ENCODE data around the gene SCN9A. TPM values are rescaled to one million over a fixed set of nuclear protein-coding genes. Genes with fewer than 3 reads are reported as not detected.
"Not testable (repeated sequence)": the region's sequence is repeated elsewhere in the genome, so short reads cannot be mapped to it uniquely, and the experiment has no call there.

Gene SCN9A
- total RNA-seq, 1 experiment from 2014 or later, result 0.38 TPM

GRCh38 chr2:166242309-166242708 lies 133.4 kb downstream of the SCN9A start:
- DNase-seq (ENCODE audit: low spot score), result no peak

- no peak for DNase-seq (ENCODE audit: low spot score)
Measured at GRCh38 chr2:166240387-166241313, 135.1 kb downstream of the SCN9A start.

- DNase-seq (ENCODE audit: low spot score), result no peak
Measured at GRCh38 chr2:166239548-166239947, 136.2 kb downstream of the SCN9A start.

GRCh38 chr2:166238176-166238575 lies 137.6 kb downstream of the SCN9A start:
- no peak for DNase-seq (ENCODE audit: low spot score)

- no peak for DNase-seq (ENCODE audit: low spot score)
Measured at GRCh38 chr2:166234112-166234846, 141.5 kb downstream of the SCN9A start.

- DNase-seq (ENCODE audit: low spot score), result no peak
Measured at GRCh38 chr2:166233244-166233643, 142.5 kb downstream of the SCN9A start.

- no peak for DNase-seq (ENCODE audit: low spot score)
Measured at GRCh38 chr2:166230724-166231070, 145.0 kb downstream of the SCN9A start.

GRCh38 chr2:166230024-166230723 lies 145.6 kb downstream of the SCN9A start:
- DNase-seq (ENCODE audit: low spot score), result peak; percentile 56

GRCh38 chr2:166229678-166230023 lies 146.1 kb downstream of the SCN9A start:
- no peak for DNase-seq (ENCODE audit: low spot score)

GRCh38 chr2:166224197-166224596 lies 151.5 kb downstream of the SCN9A start:
- no peak for DNase-seq (ENCODE audit: low spot score)

GRCh38 chr2:166223298-166223697 lies 152.4 kb downstream of the SCN9A start:
- no peak for DNase-seq (ENCODE audit: low spot score)

GRCh38 chr2:166211079-166211478 lies 164.7 kb downstream of the SCN9A start:
- DNase-seq (ENCODE audit: low spot score), result no peak

GRCh38 chr2:166209944-166210343 lies 165.8 kb downstream of the SCN9A start:
- DNase-seq (ENCODE audit: low spot score), result not testable (repeated sequence)

- DNase-seq (ENCODE audit: low spot score), result not testable (repeated sequence)
Measured at GRCh38 chr2:166209367-166209766, 166.4 kb downstream of the SCN9A start.

GRCh38 chr2:166206153-166206552 lies 169.6 kb downstream of the SCN9A start:
- not testable (repeated sequence) for DNase-seq (ENCODE audit: low spot score)

GRCh38 chr2:166202778-166203177 lies 173.0 kb downstream of the SCN9A start:
- no peak for DNase-seq (ENCODE audit: low spot score)

- no peak for DNase-seq (ENCODE audit: low spot score)
Measured at GRCh38 chr2:166197446-166197845, 178.3 kb downstream of the SCN9A start.

GRCh38 chr2:166193407-166193806 lies 182.3 kb downstream of the SCN9A start:
- DNase-seq (ENCODE audit: low spot score), result no peak

- DNase-seq (ENCODE audit: low spot score), result no peak
Measured at GRCh38 chr2:166188084-166188483, 187.7 kb downstream of the SCN9A start.

GRCh38 chr2:166184789-166185188 lies 191.0 kb downstream of the SCN9A start:
- no peak for DNase-seq (ENCODE audit: low spot score)

- DNase-seq (ENCODE audit: low spot score), result no peak
Measured at GRCh38 chr2:166181813-166182154, 194.0 kb downstream of the SCN9A start.
